ENCODE data around the gene CSF2.

- TF ChIP-seq CTCF (IDR thresholded peaks at IDR 0.05), result no peak
- TF ChIP-seq EZH2 (IDR thresholded peaks at IDR 0.05; ENCODE audit: borderline replicate concordance, insufficient read depth, low read depth, low read length, poor library complexity, severe bottlenecking), result no peak
Measured at GRCh38 chr5:132032196-132032595, 41.4 kb upstream of the CSF2 start.

All from B cell (primary cell).